HG02885 (cell line): ENCODE results near the gene HID1.
"Not testable (repeated sequence)": the region's sequence is repeated elsewhere in the genome, so short reads cannot be mapped to it uniquely, and the experiment has no call there.

ENCODE experiments used
- ATAC-seq: cut with Tn5 transposase; IDR thresholded peaks from one replicate; pipeline ENCODE4 v1.9.1; 2021; ENCODE audit warnings: mild to moderate bottlenecking; ENCODE audit not compliant: unreplicated experiment, poor library complexity

The HID1 gene

DNA sequence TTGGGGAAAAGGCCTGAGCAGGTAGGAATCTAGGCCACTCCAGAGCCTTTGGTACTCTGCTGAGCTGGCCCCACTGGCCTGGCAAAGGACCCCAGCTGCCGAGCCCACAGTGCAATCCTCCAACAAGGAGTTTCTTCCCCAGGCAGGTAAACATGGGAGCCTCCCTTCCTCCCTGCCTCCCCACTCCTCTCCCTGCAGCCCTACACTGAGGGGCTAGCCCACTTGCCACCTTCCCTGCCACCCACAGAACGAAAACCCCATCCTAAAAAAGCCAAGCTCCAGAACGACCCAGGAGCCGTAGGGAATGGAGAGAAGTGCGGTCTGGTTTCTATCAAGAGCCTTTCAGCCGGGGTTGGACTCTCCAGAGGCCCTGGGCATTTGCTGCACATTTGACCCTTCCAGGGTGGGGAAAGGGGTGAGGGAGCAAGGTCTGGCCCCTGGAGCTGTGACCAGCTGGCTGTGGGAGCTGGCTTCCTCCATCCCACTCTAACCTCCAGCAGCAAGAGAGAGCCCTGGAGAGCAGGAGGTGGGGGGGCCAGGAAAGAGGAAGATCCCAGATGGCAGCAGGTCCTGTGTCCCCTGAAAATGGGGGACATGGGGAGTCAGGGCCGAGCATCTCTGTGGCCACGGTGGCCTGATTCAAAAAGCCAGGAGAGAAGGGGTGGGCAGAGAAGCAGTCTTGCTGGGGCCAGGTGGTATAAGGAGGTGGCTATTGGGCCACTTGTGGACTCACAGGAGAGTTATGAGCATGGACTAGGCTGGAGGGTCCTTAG lies 1.3 kb downstream of the HID1 start:
- no peak for ATAC-seq

DNA sequence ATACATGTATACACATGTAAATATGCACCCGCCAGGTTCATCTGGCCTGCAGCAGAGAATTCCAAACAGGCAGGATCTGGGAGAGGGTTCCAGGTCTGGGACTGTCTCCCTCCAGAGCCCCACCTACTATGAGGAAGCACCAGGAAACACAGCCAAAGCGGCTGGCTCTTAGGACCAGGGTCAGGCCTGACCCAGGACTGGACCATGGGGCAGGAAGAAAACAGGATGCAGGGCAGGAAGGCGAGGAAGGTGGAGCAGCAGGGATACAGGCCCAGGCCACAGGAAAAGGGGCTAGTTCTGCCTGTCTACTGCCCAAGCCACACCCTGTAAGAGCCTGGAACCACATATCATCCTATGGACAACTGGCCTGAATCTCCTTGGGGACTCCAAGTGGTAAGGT lies 2.2 kb downstream of the HID1 start:
- no peak for ATAC-seq

DNA sequence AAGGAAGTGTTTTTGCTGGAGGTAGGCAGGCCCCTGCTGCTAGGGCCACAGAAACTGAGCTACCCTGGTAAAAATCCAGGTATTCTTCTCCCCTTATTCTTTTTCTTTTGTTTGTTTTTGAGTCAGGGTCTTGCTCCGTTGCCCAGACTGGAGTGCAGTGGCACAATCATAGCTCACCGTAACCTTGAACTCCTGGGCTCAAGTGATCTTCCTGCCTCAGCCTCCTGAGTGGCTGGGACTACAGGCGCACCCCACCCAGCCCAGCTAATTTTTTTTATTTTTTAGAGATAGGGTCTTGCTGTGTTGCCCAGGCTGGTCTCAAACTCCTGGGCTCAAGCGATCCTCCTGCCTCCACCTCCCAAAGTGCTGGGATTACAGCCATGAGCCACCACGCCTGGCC lies 3.1 kb downstream of the HID1 start:
- ATAC-seq, result not testable (repeated sequence)

DNA sequence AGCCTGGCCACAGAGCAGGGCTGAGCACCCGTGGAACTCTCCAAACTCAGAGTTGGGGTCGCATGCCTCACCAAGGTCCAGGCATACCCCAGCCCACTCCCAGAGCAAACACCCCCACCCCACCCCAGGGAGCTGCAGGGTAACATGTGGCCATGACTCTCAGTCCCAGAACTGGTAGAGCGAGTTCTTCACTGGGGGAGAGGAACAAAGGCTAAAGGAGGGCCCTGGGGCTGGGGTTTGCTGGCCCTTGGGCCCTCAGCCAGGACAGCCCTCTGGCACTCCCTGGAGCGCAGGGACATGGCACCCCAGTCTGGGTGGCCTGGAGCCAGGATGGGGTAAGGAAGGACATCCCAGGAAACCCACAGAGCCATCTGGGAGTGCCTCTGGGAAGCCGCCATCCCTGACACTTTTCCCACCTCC lies 4.2 kb downstream of the HID1 start:
- no peak for ATAC-seq

DNA sequence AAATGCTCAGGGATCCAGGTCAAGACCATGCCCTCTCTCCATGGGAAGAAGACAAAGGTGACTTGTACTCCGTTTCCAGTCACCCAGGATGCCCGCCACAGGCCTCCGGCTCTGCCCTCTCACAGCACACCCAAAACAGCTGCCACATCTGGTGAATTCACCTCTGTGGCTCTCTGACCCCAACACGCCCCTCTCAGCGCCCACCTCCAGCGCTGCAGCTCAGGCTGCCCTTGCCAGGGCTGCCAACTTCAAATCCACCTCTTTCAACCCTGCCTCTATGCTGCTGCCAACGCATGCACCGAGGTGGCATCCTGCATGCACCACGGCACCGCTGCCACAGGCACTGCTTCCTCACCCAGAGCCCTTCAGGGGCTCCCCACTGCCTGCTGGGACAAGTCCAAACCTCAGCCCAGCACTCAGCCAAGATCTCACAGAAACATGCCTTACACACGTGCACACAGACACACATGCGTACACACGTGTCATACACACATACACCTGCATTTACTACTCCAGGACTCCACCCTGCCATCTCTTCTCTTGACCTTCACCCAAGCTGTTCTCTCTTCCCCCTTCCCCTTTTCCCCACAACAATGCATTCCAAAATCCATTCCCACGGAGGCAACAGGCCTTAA lies 7.5 kb downstream of the HID1 start:
- no peak for ATAC-seq

DNA sequence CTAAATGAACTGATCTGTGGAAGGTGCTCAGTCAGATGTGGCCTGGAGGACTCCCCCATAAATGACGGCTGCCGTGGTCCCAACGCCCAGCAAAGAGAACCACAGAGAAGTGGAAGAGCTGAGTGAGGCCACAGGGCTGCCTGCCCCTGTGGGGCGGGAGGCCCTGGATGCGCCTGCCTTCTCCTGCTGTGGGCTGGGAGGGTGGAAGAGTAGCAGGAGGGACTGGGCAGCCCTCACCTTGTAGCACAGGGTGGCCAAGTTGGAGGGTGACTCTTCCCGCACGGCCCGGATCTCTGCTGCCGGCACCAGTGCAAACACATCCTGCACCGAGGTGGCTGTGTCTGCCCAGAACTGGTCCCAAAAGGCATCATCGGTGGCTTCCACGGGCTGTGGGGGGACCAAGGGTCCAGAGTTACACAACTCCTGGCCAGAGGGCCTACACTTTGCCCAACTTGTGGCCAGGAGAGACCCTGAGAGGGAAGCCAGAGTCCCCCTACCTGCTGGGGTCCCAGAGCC lies 8.3 kb downstream of the HID1 start:
- ATAC-seq, result no peak

DNA sequence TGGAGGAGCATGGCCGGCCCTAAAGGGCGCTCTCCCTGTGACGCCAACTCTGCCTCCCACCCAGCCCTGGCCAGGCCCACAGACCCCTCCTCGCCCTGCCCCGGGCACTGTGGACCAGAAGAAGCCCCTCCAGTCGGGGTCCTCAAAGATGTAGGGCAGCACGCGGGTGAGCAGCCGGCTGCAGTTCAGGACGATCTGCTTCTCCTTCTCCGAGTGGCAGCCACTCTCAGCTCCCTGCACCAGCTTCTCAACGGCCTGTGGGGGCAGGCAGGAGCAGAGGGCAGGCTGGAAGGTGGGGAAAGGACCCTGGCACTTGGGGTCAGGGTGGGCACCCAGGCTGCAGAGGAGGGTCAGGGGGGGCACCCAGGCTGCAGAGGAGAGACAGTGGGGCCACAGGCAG lies 8.9 kb downstream of the HID1 start:
- ATAC-seq, result no peak

DNA sequence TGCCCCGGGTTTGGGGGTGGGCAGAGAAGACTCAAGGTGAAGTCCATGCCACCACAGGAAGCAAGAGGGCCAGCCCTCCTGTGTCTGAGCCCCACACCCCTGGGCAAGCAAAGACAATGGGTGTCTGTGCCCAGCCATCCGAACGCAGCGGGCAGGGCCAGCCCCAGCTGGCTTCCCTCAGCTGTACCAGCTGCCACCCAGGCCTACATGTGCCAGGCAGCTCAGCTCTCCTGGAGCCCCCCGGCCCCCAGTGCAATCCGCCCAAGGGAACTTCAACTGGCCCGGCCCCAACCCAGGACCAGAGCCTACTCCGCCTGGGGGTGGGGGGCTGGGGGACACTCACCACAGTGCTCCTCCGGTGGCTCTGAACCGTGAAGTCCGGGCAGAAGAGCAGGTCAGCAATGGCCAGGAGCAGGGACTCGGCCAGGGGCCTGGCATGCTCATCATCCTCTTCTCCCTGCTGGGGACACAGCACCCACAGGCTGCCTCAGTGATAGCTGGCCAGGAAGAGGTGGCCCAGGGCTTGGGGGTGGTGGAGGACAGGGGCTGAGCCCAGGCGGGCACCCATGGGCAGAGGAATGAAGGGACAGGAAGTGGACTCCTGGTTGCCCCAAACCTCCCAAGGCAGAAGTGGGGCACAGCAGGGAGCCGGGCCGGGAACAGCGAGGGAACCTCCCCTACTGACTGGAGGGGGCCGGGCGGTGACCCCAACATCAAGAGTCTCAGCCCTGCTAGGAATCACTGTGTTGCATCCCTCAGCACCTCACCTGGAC lies 9.8 kb downstream of the HID1 start:
- ATAC-seq, result no peak

DNA sequence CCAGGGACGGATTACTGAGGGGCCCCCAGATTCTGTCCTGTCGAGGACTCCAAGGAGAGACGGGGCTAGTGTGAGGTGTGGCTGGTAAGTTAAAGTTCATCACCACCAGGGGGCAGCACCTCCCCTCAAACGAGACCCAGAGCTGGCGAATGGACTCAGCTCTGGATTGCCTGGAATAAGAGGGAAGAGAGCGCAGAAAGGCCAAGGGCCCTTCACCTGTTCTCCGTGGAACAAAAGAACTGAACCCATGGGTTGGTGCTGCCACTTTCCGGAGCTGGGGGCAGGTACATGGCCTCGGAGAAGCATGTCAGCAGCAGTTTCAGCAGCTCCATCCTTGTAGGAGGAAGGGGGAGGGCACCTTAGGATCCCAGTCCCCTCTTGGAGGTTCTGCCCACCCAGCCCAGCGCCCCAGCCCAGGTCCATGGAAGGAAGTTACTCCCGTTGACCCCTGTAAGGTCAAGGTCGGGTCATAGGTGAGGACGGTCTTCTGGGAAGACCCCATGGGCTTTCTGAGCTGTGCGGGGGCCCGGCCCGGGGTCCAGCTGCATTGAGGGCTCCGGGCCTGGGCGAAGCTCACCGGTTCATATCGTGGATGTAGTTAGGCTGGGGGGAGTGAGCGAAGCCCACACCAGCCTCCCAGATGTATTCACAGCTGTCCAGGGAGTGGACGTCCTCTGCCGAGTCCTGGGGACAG lies 10.8 kb downstream of the HID1 start:
- no peak for ATAC-seq

DNA sequence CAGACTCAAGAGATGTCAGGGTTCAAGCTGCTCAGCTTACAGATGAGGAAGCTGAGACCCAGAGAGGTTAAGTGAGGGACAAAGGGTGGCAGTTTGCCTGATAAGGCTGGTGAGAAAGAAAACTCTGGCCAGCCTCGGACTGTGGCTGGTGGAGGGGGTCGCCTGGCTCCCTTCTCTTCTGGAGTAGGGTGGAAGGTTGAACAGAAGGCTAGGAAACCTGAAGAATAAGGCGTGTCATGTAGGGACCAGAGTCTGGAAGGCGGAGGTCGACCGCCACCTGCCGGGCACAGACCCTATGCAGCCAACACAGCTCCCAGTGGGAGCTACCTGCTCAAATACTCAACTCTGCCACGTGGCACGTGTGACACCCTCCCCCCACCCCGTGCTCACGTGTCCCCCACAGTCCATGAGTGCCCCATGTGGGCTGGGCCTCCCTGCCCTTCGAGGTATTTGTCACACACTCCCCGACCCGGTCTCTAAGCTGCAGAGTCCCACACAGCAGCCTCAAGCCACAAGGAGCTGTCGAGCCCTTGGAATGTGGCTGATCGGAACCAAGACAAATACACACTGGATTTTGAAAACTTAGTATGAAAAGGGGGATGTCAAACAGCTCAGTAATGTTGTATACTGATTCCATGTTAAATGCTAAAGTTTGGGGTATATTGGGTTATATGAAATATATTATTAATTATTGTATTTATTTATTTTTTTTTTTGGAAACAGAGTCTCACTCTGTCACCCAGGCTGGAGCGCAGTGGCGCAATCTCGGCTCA lies 11.8 kb downstream of the HID1 start:
- ATAC-seq, result no peak

DNA sequence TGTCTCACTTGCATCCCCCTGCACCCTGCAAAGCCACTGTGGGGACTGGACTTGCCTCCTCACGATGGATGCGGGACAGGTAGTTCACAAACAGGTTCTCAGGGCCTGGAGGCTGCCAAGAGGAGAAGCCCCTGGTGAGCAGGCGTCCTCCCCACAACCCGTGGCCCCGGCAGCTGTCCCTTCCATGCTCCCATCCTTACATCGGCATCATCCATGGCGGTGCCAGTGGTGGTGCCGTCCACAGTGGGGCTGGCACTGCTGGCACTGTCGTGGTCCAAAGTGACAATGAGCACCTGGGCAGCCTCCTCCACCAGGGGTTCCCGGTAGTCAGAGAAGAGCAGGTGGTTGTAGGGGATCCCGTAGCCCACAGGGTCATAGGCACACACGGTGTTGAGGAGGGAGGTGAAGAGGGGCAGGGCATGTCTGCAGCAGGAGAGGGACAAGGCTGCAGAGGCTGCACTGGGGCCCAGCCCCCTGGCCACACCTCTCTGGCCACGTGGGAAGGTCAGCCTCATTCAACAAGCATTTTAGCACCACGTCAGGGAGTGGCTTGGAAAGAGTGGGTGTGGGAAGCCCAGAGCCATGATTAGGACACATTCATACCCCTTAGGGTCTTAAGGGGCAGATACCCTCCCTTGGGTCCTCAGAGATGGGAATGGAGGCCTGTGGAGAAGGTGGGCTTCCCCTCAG lies 12.6 kb downstream of the HID1 start:
- no peak for ATAC-seq

DNA sequence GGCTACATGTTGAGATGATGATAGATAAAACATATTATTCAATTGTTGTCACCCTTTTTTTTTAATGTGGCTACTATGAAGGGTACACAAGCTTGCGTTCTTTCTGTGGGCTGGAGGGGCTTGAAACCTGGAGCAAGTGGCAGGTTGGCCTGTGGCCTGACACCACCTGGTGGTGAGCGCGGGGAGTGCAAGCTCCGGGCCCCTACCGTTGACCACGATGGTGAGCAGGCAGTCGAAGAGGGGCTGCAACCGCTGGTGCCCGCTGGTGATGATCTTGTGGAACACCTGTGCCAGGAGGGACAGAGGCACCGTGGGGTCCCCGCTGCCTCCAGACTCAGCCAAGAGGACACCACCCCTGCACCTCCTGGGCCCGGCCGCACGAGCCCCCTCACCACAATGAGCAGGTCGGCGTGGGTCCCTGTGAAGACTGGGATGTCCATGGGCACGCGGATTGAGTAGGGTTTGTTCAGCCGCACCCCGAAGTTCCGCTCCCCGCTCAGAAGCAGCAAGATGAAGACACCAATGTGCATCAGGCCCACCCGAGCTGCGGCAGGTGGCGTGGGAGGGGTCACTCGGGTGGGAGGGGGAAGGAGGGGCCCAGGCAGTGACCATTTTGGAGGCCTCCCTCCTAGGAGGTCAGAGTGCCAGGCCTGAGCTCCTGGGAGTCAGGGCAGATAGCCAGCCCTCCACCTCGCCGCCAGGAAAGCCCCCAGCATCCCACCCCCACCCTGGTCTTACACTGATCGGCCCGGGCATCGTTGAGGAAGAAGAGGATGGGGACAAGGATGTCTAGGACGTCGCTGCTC lies 14.4 kb downstream of the HID1 start:
- ATAC-seq, result no peak

DNA sequence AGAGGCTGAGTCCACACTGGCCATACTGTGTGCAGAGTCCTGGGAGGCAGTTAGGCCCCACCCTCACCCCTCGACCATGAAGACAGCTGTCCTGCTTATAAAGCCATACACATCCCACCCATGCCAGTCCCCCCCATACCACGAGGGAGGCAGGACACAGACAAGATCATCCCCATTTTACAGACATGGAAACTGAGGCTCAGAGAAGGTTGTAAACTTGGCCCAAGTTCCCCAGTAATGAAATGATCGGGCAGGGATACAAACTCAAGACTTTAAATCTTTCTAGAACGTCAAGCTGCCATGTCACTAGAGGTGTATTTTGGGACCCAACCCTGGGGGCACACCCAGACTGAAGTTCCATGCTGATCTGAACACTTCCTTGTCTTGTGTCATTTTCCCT lies 16.5 kb downstream of the HID1 start:
- ATAC-seq, result no peak

DNA sequence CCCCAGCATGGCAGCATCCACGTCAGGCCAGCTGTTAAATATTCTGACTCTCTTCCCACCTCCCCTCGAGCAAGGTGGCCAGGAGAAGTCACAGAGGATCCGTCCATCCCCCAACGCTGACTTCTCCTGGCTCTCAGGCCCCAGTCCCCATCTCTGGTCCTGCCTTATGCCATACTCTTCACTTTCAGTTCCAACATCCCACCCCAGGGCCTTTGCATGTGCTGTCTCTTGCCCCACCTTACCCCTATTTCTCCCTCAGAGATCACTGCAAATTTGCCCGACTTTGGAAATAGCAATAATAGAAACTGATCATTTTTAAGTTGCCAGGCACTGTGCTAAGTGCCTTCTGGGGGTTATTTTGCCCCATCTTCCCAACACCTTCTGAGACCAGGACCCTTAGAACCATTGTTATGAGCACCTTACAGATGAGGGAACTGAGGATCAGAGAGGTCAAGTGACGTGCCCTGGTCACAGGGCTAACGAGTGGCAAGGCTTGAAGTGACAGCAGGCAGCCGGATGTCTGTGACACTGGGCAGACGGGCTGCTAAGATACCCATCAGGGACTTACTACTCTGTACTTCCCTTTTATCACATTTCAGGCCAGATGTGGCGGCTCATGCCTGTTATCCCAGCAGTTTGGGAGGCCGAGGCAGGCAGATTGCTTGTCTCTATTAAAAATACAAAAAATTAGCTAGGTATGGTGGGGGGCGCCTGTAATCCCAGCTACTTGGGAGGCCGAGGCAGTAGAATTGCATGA lies 17.7 kb downstream of the HID1 start:
- no peak for ATAC-seq

DNA sequence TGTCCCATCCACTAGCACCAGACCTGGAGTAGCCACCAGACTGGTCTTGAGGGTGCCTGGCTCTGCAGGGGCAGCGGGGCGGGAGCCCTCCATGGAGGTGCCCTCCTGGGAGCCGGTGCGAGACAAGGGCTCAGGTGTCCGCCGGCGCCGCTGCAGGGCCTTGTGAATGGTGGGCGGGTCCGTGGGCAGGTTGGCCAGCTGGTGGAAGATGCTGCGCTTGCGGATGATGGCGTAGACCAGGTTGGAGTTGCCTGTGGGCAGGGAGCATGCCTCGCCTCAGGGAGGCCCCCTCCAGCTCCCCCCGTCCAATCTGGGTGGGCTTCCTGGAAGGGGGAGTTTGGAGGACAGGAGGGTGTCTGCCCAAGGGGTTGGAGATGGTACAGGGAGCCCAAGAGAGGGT lies 18.4 kb downstream of the HID1 start:
- ATAC-seq, result no peak

DNA sequence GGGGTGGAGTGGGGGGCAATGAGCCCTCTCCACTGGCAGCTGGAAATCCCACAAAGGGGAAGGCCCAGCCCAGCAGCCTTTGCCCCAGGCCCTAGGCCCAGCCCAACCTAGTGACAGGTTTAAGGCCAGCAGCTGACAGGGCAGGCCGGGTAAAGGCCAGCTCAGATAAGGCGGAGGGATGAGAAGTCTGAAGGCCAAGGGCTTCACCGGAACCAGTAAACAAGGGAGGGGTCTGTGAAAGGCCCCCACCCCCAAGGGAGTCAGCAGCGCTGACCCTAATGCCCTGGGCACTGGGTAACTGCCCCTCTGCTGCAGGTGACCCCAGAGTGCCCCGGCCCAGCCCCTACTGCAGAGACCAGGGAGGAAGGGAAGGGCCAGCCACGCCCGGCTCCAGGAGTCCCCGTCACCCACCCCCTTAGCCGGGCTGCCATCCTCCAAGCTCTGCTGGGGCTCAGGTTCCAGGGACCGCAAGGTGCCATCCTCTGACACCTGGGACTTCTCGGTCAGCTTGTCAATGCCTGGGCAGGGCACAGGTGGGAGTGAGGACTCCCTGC lies 19.3 kb downstream of the HID1 start:
- ATAC-seq, result no peak

DNA sequence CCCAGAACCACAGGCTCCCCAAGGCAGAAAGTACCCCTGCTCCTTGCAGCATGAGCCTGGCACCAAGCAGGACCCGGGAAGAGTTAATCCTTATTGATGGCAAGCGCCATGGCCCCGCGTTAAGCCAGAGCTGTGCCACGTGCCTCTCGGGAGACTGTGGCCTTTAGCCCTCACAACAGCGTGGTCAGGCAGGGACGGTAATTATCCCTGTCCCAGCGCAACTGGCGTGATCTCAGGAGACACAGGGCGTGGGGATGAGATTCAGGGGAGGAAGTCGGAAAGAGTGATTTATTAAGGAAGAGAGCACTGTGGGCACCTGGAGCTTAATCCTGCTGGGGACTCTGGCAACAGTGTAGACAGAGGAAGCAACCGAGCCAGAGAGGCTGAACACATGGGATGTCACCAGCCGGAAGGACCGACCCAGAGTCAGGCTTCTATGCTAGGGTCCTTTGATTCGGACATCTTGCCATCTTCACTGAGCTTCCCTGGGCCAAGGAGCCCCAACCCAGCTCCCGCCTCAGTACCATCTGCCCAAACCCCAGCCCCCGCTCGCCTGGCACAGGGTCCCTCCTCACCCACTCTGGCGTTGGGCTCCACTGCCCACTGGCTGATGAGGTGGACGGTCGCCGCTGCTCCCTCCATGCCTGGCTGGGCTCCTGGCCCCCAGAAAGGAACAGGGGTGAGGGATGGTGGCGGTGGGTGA lies 20.0 kb downstream of the HID1 start:
- no peak for ATAC-seq
